ENCODE data around the gene ZFAND3. TPM values are rescaled to one million over a fixed set of nuclear protein-coding genes. Genes with fewer than 3 reads are reported as not detected.
"Not testable (repeated sequence)": the region's sequence is repeated elsewhere in the genome, so short reads cannot be mapped to it uniquely, and the experiment has no call there.

Gene ZFAND3
- total RNA-seq, 1 donor from 2014 or later, result 92.6 TPM

GRCh38 chr6:37880602-37881001 is 61.1 kb downstream of the ZFAND3 start:
- DNase-seq (ENCODE audit: low spot score); intact Hi-C loops (cut with DNase I): not testable (repeated sequence)

GRCh38 chr6:37882292-37882691 is 62.8 kb downstream of the ZFAND3 start:
- intact Hi-C loops (cut with DNase I), result no loop called here
- DNase-seq (ENCODE audit: low spot score), result no peak

GRCh38 chr6:37882724-37883413 is 63.3 kb downstream of the ZFAND3 start:
- intact Hi-C loops (cut with DNase I), result no loop called here
- no peak for DNase-seq (ENCODE audit: low spot score)

GRCh38 chr6:37884548-37884947 is 65.0 kb downstream of the ZFAND3 start:
- no peak for DNase-seq (ENCODE audit: low spot score)
- intact Hi-C loops (cut with DNase I), result no loop called here

GRCh38 chr6:37889051-37889450 is 69.5 kb downstream of the ZFAND3 start:
- no peak for DNase-seq (ENCODE audit: low spot score)
- intact Hi-C loops (cut with DNase I), result no loop called here

- DNase-seq (ENCODE audit: low spot score), result no peak
- intact Hi-C loops (cut with DNase I), result no loop called here
Observed at GRCh38 chr6:37889486-37889885, 70.0 kb downstream of the ZFAND3 start.

- intact Hi-C loops (cut with DNase I), result no loop called here
- DNase-seq (ENCODE audit: low spot score), result no peak
Observed at GRCh38 chr6:37891072-37891471, 71.5 kb downstream of the ZFAND3 start.

- no peak for DNase-seq (ENCODE audit: low spot score)
- intact Hi-C loops (cut with DNase I), result no loop called here
Observed at GRCh38 chr6:37893257-37893656, 73.7 kb downstream of the ZFAND3 start.

- intact Hi-C loops (cut with DNase I); DNase-seq (ENCODE audit: low spot score): not testable (repeated sequence)
Observed at GRCh38 chr6:37893734-37894133, 74.2 kb downstream of the ZFAND3 start.

- intact Hi-C loops (cut with DNase I), result no loop called here
- no peak for DNase-seq (ENCODE audit: low spot score)
Observed at GRCh38 chr6:37894585-37894984, 75.1 kb downstream of the ZFAND3 start.

- no peak for DNase-seq (ENCODE audit: low spot score)
- intact Hi-C loops (cut with DNase I), result no loop called here
Observed at GRCh38 chr6:37897321-37897720, 77.8 kb downstream of the ZFAND3 start.

GRCh38 chr6:37897818-37898515 is 78.4 kb downstream of the ZFAND3 start:
- no peak for DNase-seq (ENCODE audit: low spot score)
- intact Hi-C loops (cut with DNase I), result no loop called here

GRCh38 chr6:37903351-37904340 is 84.1 kb downstream of the ZFAND3 start:
- DNase-seq (ENCODE audit: low spot score), result no peak
- intact Hi-C loops (cut with DNase I), result no loop called here

- intact Hi-C loops (cut with DNase I), result no loop called here
- DNase-seq (ENCODE audit: low spot score), result no peak
Observed at GRCh38 chr6:37904590-37904989, 85.1 kb downstream of the ZFAND3 start.

- intact Hi-C loops (cut with DNase I), result no loop called here
Observed at GRCh38 chr6:37906121-37906520, 86.6 kb downstream of the ZFAND3 start.

GRCh38 chr6:37910998-37911397 is 91.5 kb downstream of the ZFAND3 start:
- no peak for DNase-seq (ENCODE audit: low spot score)
- intact Hi-C loops (cut with DNase I), result no loop called here

More at GRCh38 chr6:37906121-37906520, 86.6 kb downstream of the ZFAND3 start:
- no peak for DNase-seq (ENCODE audit: low spot score)

- no peak for DNase-seq (ENCODE audit: low spot score)
- intact Hi-C loops (cut with DNase I), result no loop called here
Observed at GRCh38 chr6:37913210-37913609, 93.7 kb downstream of the ZFAND3 start.

- DNase-seq (ENCODE audit: low spot score), result no peak
- intact Hi-C loops (cut with DNase I), result no loop called here
Observed at GRCh38 chr6:37915463-37915862, 95.9 kb downstream of the ZFAND3 start.

GRCh38 chr6:37916149-37916548 is 96.6 kb downstream of the ZFAND3 start:
- no peak for DNase-seq (ENCODE audit: low spot score)
- intact Hi-C loops (cut with DNase I), result no loop called here

GRCh38 chr6:37916675-37917074 is 97.1 kb downstream of the ZFAND3 start:
- DNase-seq (ENCODE audit: low spot score), result no peak
- intact Hi-C loops (cut with DNase I), result no loop called here

Measured in cardiac septum (tissue), 1 donor.